GM12892 (cell line): ENCODE results near the gene TCF15.

Experiments used
- POLR2A ChIP-seq: IDR thresholded peaks from 2 replicates; pipeline ENCODE4 v1.6.1; 2011; ENCODE audit warnings: low read depth, low read length, control low read depth
- TAF1 ChIP-seq: IDR thresholded peaks from 2 replicates; pipeline ENCODE4 v1.6.1; 2011; ENCODE audit warnings: low read depth, mild to moderate bottlenecking, control low read depth, low read length, borderline replicate concordance

DNA sequence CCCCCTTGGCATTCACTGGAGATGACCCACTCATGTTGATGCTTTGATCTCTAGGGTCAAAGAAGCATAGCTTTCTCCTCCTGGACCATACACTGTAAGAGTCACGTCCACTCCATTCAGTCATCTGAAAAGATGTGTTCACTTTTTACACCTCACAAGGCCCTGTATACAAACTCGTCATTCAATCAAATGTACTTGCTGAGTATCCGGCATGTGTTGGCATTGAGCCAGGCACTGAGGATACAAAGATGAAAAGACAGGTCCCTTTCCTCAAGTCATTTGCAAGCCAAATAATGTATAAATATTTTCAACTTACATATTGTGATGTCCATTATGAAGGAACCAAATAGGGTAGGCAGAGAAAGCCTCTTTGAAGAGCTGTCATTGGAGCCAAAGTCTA, 34.0 kb downstream of the TCF15 start:
- TF ChIP-seq TAF1 (no peak), POLR2A (no peak)
